ENCODE data around the gene DAZAP2.
"Not testable (repeated sequence)": the region's sequence is repeated elsewhere in the genome, so short reads cannot be mapped to it uniquely, and the experiment has no call there.

GRCh38 chr12:51291603-51292513 lies 53.2 kb downstream of the DAZAP2 start:
- TF ChIP-seq EP300 (conservative IDR thresholded peaks at IDR 0.05; ENCODE audit: poor library complexity, severe bottlenecking); EZH2 (IDR thresholded peaks at IDR 0.05; ENCODE audit: borderline replicate concordance, insufficient read depth, low read length, poor library complexity, severe bottlenecking); POLR2AphosphoS5 (IDR thresholded peaks at IDR 0.05); RAD21 (conservative IDR thresholded peaks at IDR 0.05); TAF1 (IDR thresholded peaks at IDR 0.05; ENCODE audit: low read depth); SMC3 (conservative IDR thresholded peaks at IDR 0.05; ENCODE audit: poor library complexity); MXI1 (conservative IDR thresholded peaks at IDR 0.05; ENCODE audit: poor library complexity, severe bottlenecking): not testable (repeated sequence)
- TF ChIP-seq, protein P1, sequence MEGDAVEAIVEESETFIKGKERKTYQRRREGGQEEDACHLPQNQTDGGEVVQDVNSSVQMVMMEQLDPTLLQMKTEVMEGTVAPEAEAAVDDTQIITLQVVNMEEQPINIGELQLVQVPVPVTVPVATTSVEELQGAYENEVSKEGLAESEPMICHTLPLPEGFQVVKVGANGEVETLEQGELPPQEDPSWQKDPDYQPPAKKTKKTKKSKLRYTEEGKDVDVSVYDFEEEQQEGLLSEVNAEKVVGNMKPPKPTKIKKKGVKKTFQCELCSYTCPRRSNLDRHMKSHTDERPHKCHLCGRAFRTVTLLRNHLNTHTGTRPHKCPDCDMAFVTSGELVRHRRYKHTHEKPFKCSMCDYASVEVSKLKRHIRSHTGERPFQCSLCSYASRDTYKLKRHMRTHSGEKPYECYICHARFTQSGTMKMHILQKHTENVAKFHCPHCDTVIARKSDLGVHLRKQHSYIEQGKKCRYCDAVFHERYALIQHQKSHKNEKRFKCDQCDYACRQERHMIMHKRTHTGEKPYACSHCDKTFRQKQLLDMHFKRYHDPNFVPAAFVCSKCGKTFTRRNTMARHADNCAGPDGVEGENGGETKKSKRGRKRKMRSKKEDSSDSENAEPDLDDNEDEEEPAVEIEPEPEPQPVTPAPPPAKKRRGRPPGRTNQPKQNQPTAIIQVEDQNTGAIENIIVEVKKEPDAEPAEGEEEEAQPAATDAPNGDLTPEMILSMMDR (IDR thresholded peaks at IDR 0.05; ENCODE audit: poor library complexity, severe bottlenecking) = not testable (repeated sequence)
- TF ChIP-seq, protein P2, sequence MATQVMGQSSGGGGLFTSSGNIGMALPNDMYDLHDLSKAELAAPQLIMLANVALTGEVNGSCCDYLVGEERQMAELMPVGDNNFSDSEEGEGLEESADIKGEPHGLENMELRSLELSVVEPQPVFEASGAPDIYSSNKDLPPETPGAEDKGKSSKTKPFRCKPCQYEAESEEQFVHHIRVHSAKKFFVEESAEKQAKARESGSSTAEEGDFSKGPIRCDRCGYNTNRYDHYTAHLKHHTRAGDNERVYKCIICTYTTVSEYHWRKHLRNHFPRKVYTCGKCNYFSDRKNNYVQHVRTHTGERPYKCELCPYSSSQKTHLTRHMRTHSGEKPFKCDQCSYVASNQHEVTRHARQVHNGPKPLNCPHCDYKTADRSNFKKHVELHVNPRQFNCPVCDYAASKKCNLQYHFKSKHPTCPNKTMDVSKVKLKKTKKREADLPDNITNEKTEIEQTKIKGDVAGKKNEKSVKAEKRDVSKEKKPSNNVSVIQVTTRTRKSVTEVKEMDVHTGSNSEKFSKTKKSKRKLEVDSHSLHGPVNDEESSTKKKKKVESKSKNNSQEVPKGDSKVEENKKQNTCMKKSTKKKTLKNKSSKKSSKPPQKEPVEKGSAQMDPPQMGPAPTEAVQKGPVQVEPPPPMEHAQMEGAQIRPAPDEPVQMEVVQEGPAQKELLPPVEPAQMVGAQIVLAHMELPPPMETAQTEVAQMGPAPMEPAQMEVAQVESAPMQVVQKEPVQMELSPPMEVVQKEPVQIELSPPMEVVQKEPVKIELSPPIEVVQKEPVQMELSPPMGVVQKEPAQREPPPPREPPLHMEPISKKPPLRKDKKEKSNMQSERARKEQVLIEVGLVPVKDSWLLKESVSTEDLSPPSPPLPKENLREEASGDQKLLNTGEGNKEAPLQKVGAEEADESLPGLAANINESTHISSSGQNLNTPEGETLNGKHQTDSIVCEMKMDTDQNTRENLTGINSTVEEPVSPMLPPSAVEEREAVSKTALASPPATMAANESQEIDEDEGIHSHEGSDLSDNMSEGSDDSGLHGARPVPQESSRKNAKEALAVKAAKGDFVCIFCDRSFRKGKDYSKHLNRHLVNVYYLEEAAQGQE (IDR thresholded peaks at IDR 0.05; ENCODE audit: borderline replicate concordance) = not testable (repeated sequence)

Data from neural cell (in vitro differentiated cells).